GM23338 (cell line): ENCODE measurements around the gene ABHD12. TPM values are rescaled to one million over a fixed set of nuclear protein-coding genes. Genes with fewer than 3 reads are reported as not detected.
"Not testable (repeated sequence)": the region's sequence is repeated elsewhere in the genome, so short reads cannot be mapped to it uniquely, and the experiment has no call there.

ENCODE experiments used
- ATAC-seq: fragments of 200-7000 bp; cut with Tn5 transposase; 3 replicates; pipeline ENCODE4 v1.9.1; 2020
- DNase-seq: peaks from one replicate; pipeline ENCODE4 v3.0.0-alpha.2; 2015; ENCODE audit warnings: low spot score
- H2AFZ ChIP-seq: fragments of 200-600 bp; sonication (generic); 2 replicates; pipeline ENCODE4 v1.8.0; 2016; ENCODE audit warnings: antibody characterized with exemption, mild to moderate bottlenecking, moderate library complexity
- H3F3A ChIP-seq: fragments of 200-600 bp; sonication (generic); replicated peaks from 2 replicates; pipeline ENCODE4 v1.8.0; 2017; ENCODE audit warnings: antibody characterized with exemption, mixed run types, low read depth
- H3K27ac ChIP-seq: fragments of 200-600 bp; sonication (generic); 2 replicates; pipeline ENCODE4 v1.6.1; 2016; ENCODE audit warnings: low read depth
- H3K27me3 ChIP-seq: fragments of 200-600 bp; sonication (generic); 2 replicates; pipeline ENCODE4 v1.8.0; 2016; ENCODE audit warnings: mild to moderate bottlenecking, mixed run types, moderate library complexity; ENCODE audit not compliant: insufficient read depth
- H3K36me3 ChIP-seq: fragments of 200-600 bp; sonication (generic); 2 replicates; pipeline ENCODE4 v1.8.0; 2016; ENCODE audit warnings: mild to moderate bottlenecking; ENCODE audit not compliant: insufficient read depth
- H3K4me1 ChIP-seq: fragments of 200-600 bp; sonication (generic); 2 replicates; pipeline ENCODE4 v1.8.0; 2016; ENCODE audit warnings: mild to moderate bottlenecking, moderate library complexity; ENCODE audit not compliant: insufficient read depth
- H3K4me2 ChIP-seq: fragments of 200-600 bp; sonication (generic); 2 replicates; pipeline ENCODE4 v1.7.1; 2017; ENCODE audit warnings: mixed run types
- H3K4me3 ChIP-seq: fragments of 200-600 bp; sonication (generic); 2 replicates; pipeline ENCODE4 v1.6.1; 2016; ENCODE audit warnings: mixed run types
- H3K79me2 ChIP-seq: fragments of 200-600 bp; sonication (generic); replicated peaks from 2 replicates; pipeline ENCODE4 v1.8.0; 2017; ENCODE audit warnings: mild to moderate bottlenecking; ENCODE audit not compliant: insufficient read depth
- H3K9me2 ChIP-seq: fragments of 200-600 bp; sonication (generic); 2 replicates; pipeline ENCODE4 v1.8.0; 2017; ENCODE audit not compliant: insufficient read depth
- H4K20me1 ChIP-seq: fragments of 200-600 bp; sonication (generic); replicated peaks from 2 replicates; pipeline ENCODE4 v1.8.0; 2017; ENCODE audit warnings: mild to moderate bottlenecking; ENCODE audit not compliant: insufficient read depth
- H3K27ac Mint-ChIP-seq: 2 replicates; pipeline ENCODE4 v1.8.0; 2020; ENCODE audit warnings: inconsistent platforms, mild to moderate bottlenecking, moderate library complexity, mixed read lengths
- H3K27me3 Mint-ChIP-seq: 3 replicates; pipeline ENCODE4 v1.8.0; 2022; ENCODE audit warnings: low read depth, mild to moderate bottlenecking, moderate library complexity, mixed read lengths, inconsistent platforms; ENCODE audit not compliant: insufficient read depth, poor library complexity
- H3K36me3 Mint-ChIP-seq: 3 replicates; pipeline ENCODE4 v1.8.0; 2021; ENCODE audit warnings: low read depth, mild to moderate bottlenecking, inconsistent platforms, moderate library complexity, mixed read lengths
- H3K4me1 Mint-ChIP-seq: 3 replicates; pipeline ENCODE4 v1.8.0; 2020; ENCODE audit warnings: mild to moderate bottlenecking, inconsistent platforms, mixed read lengths
- H3K4me3 Mint-ChIP-seq: 3 replicates; pipeline ENCODE4 v1.8.0; 2021; ENCODE audit warnings: moderate library complexity, mild to moderate bottlenecking, inconsistent platforms, mixed read lengths
- H3K9me3 Mint-ChIP-seq: 3 replicates; pipeline ENCODE4 v1.8.0; 2020; ENCODE audit warnings: moderate library complexity, mild to moderate bottlenecking, inconsistent platforms, mixed read lengths
- EZH2phosphoT487 ChIP-seq: fragments of 200-600 bp; sonication (generic); IDR thresholded peaks from one replicate; pipeline ENCODE4 v1.8.1; 2018; ENCODE audit warnings: antibody characterized with exemption; ENCODE audit not compliant: unreplicated experiment
- NANOG ChIP-seq: IDR thresholded peaks from 2 replicates; pipeline ENCODE4 v1.6.1; 2016; ENCODE audit warnings: antibody characterized with exemption, borderline replicate concordance
- polyA plus RNA-seq: library from polyadenylated mRNA; unstranded; fragments of >200 nt; fragmentation: Nextera tagmentation; extraction: Ambion mirVana; gene quantifications from 2 replicates; pipeline ENCODE4 v1.2.1, GENCODE V29; 2016
- total RNA-seq: library from RNA; depleted of rRNA; stranded (reverse); fragments of >200 nt; shearing (Covaris generic); gene quantifications from 2 replicates; pipeline ENCODE4 v1.2.3, GENCODE V29; 2014
- TF ChIP-seq, protein P1 (sequence below), 2 experiments: fragments of 200-600 bp in 1 of 2; sonication (generic) in 1 of 2; conservative IDR thresholded peaks; 2 replicates each; pipeline versions ENCODE4 v1.5.1 to v1.6.1; 2016 to 2017; ENCODE audit warnings: antibody characterized with exemption in 2 of 2, low read depth in 2 of 2, mild to moderate bottlenecking in 2 of 2, moderate library complexity in 1 of 2

The ABHD12 gene
- total and polyA plus RNA-seq, 2 experiments from 2014 or later, result 40.2 to 57.8 TPM

DNA sequence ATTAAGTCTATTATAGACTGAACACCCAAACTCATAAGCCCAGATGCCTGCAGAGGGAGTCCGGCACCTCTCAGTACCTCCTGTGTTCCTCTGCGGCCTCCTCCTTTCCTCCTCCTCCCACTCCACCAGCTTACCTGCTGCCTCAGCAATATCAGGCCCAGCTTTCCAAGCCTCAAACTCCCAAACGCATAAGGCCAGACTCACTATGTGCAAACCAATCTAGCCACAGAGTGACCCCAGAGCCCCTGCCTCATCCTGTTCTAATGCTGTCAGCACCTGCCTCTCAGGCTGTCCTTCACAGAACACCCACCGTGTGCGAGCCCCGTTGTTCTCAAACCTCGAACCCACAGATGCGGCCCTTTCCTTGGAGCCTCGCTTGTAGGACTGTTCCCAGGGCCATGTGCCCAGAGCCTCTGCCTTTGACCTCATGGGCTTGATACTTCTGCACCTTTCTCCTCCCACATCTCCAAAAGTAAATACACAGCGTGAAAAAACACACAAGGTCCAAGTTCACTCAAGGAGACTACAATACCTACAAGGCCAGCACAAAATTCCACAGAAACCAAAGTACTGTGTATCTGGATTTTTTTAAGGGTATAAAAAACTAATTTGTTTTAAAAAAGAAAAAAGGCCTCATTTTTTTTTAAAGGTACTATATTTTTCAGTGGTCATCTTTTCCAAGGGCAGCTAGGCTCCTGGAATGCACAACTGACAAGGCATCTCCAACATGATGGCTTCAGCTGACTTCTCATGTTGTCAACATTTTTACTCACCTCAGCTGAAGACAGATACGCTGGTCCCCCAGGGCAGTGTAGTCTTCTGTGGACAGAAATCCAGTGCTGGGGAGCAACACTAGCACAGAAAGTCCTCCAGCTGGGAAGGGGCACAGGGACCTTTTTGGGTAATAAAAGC lies 52.3 kb downstream of the ABHD12 start:
- no peaks in the 10 kb centered on the region for H3K27me3 ChIP-seq
- peaks cover 4% of the 10 kb centered on the region; the same call in 1 of the 2 replicates for H3F3A ChIP-seq
- H3K4me1 ChIP-seq, result peaks cover 19% of the 10 kb centered on the region
- H4K20me1 ChIP-seq, result peaks cover 34% of the 10 kb centered on the region
- H3K9me2 ChIP-seq, result no peaks in the 10 kb centered on the region
- no peak overlapping the region for H3K4me2 ChIP-seq
- H3K9me3 Mint-ChIP-seq, result peaks cover 7% of the 10 kb centered on the region; the same call in 2 of the 3 replicates
- H2AFZ ChIP-seq, result no peak overlapping the region
- peaks cover 34% of the 10 kb centered on the region for H3K4me1 Mint-ChIP-seq
- no peak overlapping the region for H3K4me3 ChIP-seq
- H3K27me3 Mint-ChIP-seq, result peaks cover 2% of the 10 kb centered on the region
- H3K36me3 ChIP-seq, result no peaks in the 10 kb centered on the region
- no peak for TF ChIP-seq EZH2phosphoT487
- TF ChIP-seq, protein P1, sequence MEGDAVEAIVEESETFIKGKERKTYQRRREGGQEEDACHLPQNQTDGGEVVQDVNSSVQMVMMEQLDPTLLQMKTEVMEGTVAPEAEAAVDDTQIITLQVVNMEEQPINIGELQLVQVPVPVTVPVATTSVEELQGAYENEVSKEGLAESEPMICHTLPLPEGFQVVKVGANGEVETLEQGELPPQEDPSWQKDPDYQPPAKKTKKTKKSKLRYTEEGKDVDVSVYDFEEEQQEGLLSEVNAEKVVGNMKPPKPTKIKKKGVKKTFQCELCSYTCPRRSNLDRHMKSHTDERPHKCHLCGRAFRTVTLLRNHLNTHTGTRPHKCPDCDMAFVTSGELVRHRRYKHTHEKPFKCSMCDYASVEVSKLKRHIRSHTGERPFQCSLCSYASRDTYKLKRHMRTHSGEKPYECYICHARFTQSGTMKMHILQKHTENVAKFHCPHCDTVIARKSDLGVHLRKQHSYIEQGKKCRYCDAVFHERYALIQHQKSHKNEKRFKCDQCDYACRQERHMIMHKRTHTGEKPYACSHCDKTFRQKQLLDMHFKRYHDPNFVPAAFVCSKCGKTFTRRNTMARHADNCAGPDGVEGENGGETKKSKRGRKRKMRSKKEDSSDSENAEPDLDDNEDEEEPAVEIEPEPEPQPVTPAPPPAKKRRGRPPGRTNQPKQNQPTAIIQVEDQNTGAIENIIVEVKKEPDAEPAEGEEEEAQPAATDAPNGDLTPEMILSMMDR (conservative IDR thresholded peaks at IDR 0.05; ENCODE audit: low read depth in 2 of 2), result peak in 1 of 2 experiments; percentile 26; a peak in 2 of 4 replicates
- ATAC-seq (no peak; the same call in 2 of the 3 replicates), DNase-seq (no peak)
- peaks cover 94% of the 10 kb centered on the region for H3K79me2 ChIP-seq
- peak overlapping the region; percentile 28 for H3K27ac Mint-ChIP-seq
- H3K27ac ChIP-seq, result peak overlapping the region; percentile 65; the same call in 1 of the 2 replicates
- peaks cover 29% of the 10 kb centered on the region for H3K36me3 Mint-ChIP-seq
- H3K4me3 Mint-ChIP-seq, result no peak overlapping the region

DNA sequence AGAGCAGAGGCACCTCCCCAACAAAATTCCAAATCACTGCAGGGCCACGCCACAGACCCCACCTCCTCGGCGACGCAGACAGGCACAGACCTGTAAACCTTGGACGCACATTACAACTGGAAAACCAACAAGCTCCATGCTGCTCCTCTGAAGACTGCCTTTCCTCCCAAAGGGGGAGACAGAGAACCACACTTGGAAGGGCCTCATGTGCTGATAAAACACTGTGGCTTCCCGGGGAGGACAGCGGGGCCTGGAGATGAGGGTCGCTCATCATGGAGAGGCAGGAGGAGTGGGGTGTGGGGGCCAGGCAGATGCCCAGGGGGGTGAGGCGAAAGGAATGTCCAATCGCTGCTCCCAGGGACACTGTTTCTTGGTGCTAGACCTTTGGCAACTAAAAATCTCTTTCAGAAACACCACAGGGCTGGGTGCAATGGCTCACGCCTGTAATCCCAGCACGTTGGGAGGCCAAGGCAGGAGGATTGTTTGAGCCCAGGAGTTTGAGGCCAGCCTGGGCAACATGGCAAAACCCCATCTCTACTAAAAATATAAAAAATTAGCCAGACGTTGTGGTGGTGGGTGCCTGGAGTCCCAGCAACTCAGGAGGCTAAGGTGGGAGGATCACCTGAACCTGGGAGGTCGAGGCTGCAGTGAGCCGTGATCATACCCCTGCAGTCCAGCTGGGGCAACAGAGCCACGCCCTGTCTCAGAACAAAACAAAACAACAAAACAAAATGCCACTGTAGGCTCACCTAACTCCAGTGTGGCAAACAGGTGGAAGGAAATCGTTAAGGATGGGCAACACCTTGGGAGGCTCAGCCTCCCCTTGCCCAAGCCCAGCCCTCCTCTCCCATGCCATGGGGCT lies 53.8 kb downstream of the ABHD12 start:
- H3K4me3 Mint-ChIP-seq, result no peak overlapping the region
- Histone ChIP-seq H3K36me3 (no peaks in the 10 kb centered on the region), H2AFZ (no peak overlapping the region), H4K20me1 (peaks cover 20% of the 10 kb centered on the region), H3K27me3 (no peaks in the 10 kb centered on the region), H3K4me2 (no peak overlapping the region), H3K4me3 (no peak overlapping the region), H3K79me2 (peaks cover 82% of the 10 kb centered on the region), H3K27ac (no peak overlapping the region), H3K4me1 (peaks cover 19% of the 10 kb centered on the region), H3F3A (peaks cover 4% of the 10 kb centered on the region; the same call in 1 of the 2 replicates), H3K9me2 (no peaks in the 10 kb centered on the region)
- peaks cover 2% of the 10 kb centered on the region for H3K27me3 Mint-ChIP-seq
- peaks cover 33% of the 10 kb centered on the region for H3K4me1 Mint-ChIP-seq
- ATAC-seq, result peak; percentile 85
- peak; percentile 76 for DNase-seq
- H3K27ac Mint-ChIP-seq, result 0 out of 2 replicates have a peak overlapping the region, but pooled peaks have one; percentile 5
- H3K9me3 Mint-ChIP-seq, result peaks cover 9% of the 10 kb centered on the region; the same call in 2 of the 3 replicates
- peaks cover 29% of the 10 kb centered on the region for H3K36me3 Mint-ChIP-seq
- TF ChIP-seq, protein P1 (conservative IDR thresholded peaks at IDR 0.05; ENCODE audit: low read depth in 2 of 2), result peak; percentile 64 to 90
- no peak for TF ChIP-seq NANOG

DNA sequence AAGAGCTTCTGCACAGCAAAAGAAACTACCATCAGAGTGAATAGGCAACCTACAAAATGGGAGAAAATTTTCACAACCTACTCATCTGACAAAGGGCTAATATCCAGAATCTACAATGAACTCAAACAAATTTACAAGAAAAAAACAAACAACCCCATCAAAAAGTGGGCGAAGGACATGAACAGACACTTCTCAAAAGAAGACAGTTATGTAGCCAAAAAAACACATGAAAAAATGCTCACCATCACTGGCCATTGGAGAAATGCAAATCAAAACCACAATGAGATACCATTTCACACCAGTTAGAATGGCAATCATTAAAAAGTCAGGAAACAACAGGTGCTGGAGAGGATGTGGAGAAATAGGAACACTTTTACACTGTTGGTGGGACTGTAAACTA lies 55.7 kb downstream of the ABHD12 start:
- not testable (repeated sequence) for H3K27ac ChIP-seq, H3F3A ChIP-seq, H3K27ac Mint-ChIP-seq, DNase-seq, H3K27me3 Mint-ChIP-seq, ATAC-seq, H4K20me1 ChIP-seq, H3K4me2 ChIP-seq, H3K27me3 ChIP-seq, H3K4me3 Mint-ChIP-seq, H3K36me3 ChIP-seq, H3K4me3 ChIP-seq, H3K9me2 ChIP-seq, H2AFZ ChIP-seq, H3K4me1 ChIP-seq
- peaks cover 16% of the 10 kb centered on the region for H3K4me1 Mint-ChIP-seq
- H3K79me2 ChIP-seq, result peaks cover 82% of the 10 kb centered on the region
- H3K9me3 Mint-ChIP-seq, result peaks cover 25% of the 10 kb centered on the region
- peaks cover 48% of the 10 kb centered on the region for H3K36me3 Mint-ChIP-seq
